Motor neuron (in vitro differentiated cells): ENCODE data around the gene MAST2. TPM values are rescaled to one million over a fixed set of nuclear protein-coding genes. Genes with fewer than 3 reads are reported as not detected.
A peak's percentile ranks its signal among the peaks of the same experiment; 100 is the strongest.

Experiments
- ATAC-seq, 8 experiments: fragments of 200-7000 bp; cut with Tn5 transposase; replicated peaks in 6 of 8; 2 replicates each; pipeline ENCODE4 v1.8.0; 2021; ENCODE audit warnings: mild to moderate bottlenecking in 8 of 8, moderate library complexity in 8 of 8
- H3K27ac ChIP-seq, 2 donors: fragments of 250-450 bp; sonication (Bioruptor Pico); 2 replicates each; pipeline ENCODE4 v1.9.0; 2021; ENCODE audit warnings: antibody characterized with exemption in 2 of 2, mild to moderate bottlenecking in 2 of 2, moderate library complexity in 1 of 2
- H3K4me1 ChIP-seq, 2 donors: fragments of 250-450 bp; sonication (Bioruptor Pico); replicated peaks in 1 of 2; 2 replicates each; pipeline ENCODE4 v1.6.1; 2021; ENCODE audit warnings: antibody characterized with exemption in 2 of 2, mild to moderate bottlenecking in 2 of 2, moderate library complexity in 1 of 2
- H3K4me3 ChIP-seq, 5 donors: fragments of 250-450 bp; sonication (Bioruptor Pico); 2 replicates each; pipeline ENCODE4 v1.9.0; 2021; ENCODE audit warnings: antibody characterized with exemption in 5 of 5, mild to moderate bottlenecking in 5 of 5, moderate library complexity in 4 of 5
- WGBS, 10 experiments: fragments of 450-650 bp; shearing (Covaris generic); methylation state at CpG; one replicate each; pipeline ENCODE4 v1.0.0; 2022; 5-methylcytosine and 5-hydroxymethylcytosine counted together
- in situ Hi-C, 9 experiments: fragments of 400-800 bp; cut with MboI; loops; one replicate each; pipeline ENCODE4 v1.15.0; 2021; ENCODE audit warnings: low sequenced_read_pairs in 9 of 9, low pct_unique_long_range_greater_than_20kb in 2 of 9; ENCODE audit not compliant: unreplicated experiment in 9 of 9
- total RNA-seq, 8 experiments: library from RNA; unstranded; fragments of 300-600 nt; gene quantifications; 2 replicates each; pipeline versions ENCODE4 v1.2.3 to v1.2.4, GENCODE V29; 2022

Gene MAST2
- total RNA-seq, 8 experiments from 2014 or later = 17.8 to 50.0 (median 31.7) TPM

DNA sequence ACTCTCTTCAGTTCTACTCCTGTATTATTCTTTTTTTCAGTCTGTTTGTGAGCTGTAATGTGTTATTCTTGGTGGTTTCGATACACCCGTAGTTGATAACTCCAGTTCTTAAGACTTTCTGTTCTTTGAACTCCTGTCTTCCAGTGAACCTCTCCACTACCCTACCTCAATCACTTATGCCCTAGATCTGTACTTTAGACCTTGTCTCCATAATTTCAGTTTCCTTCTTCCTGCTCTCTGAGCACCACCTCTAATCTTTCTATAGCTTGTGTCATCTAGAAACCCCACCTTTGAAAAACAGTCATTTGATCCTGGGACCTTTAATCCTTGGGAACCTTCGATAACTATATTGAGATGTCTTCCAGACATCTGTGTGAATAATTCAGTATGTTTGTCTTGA is 169.7 kb downstream of the MAST2 start:
- Histone ChIP-seq H3K4me3 (no peak overlapping the region), H3K4me1 (no peaks in the 10 kb centered on the region), H3K27ac (no peak overlapping the region)
- no peak for ATAC-seq
- in situ Hi-C loops = no loop called here
- WGBS, 10 experiments = 80 to 100% (median 100%) methylated on average over 1 to 3 of the region's 3 CpGs

DNA sequence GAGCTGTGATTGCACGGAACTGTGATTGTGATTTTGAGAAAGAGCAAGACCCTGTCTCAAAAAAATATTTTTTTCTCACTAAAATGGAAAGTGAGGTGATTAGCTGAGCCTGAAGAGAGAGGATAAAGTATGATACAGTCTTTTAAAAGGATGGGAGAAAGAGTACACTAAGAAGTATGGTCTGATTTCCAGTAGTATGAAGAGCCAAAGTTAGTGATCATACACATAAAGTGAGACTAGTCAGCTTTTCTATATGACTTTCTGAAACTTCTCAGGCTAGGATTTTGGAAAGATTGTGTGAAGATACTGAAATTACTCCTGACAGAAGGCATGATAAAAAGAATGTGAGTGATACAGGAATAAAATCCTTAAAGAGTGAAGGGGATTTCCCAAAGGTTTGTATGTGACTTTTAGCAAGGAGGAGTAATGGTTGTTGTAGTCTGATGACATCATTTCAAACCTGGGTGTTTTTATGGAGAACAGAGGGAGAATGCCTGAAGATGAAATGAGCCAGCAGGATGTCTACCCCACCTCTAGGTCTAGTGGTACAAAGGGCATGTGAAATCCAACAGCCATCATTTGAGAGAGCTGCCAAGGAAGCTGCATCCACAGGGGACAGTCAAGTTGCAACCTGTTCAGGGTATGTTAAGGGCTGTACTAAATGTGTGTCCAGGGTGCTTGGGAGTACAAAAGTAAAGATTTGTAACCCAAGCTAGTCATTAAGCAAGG is 171.3 kb downstream of the MAST2 start:
- ATAC-seq = no peak

DNA sequence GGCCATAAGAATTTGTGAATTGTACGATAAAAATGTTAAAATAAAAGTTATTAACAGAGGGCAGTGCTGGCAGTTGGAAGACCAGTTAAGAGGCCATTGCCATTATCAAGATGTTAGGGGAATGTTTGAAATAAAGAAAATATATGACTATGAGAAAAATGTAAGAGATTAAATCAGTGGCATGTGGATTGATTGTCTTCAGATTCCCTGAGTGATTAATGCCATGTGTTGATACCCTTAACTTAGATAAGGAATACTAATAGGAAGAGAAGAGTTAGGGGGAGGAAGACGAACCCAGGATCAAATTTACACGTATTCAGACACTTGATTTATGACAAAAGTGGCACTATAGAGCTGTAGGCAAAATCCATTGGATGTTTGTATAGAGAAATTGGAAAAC is 173.2 kb downstream of the MAST2 start:
- in situ Hi-C loops = no loop called here
- Histone ChIP-seq H3K27ac (no peak overlapping the region), H3K4me1 (no peaks in the 10 kb centered on the region), H3K4me3 (no peak overlapping the region)
- no peak for ATAC-seq
- WGBS, 10 experiments = 87 to 97% (median 91%) methylated on average over 3 of the region's 3 CpGs

More for the DNA sequence above, 171.3 kb downstream of the MAST2 start:
- in situ Hi-C loops = no loop called here
- no peaks in the 10 kb centered on the region for H3K4me1 ChIP-seq
- H3K4me3 ChIP-seq = no peak overlapping the region
- 86 to 100% (median 100%) methylated on average over 1 of the region's 1 CpG; no CpG with 5 or more reads in 3 of the 10 experiments for WGBS, 10 experiments
- no peak overlapping the region for H3K27ac ChIP-seq

DNA sequence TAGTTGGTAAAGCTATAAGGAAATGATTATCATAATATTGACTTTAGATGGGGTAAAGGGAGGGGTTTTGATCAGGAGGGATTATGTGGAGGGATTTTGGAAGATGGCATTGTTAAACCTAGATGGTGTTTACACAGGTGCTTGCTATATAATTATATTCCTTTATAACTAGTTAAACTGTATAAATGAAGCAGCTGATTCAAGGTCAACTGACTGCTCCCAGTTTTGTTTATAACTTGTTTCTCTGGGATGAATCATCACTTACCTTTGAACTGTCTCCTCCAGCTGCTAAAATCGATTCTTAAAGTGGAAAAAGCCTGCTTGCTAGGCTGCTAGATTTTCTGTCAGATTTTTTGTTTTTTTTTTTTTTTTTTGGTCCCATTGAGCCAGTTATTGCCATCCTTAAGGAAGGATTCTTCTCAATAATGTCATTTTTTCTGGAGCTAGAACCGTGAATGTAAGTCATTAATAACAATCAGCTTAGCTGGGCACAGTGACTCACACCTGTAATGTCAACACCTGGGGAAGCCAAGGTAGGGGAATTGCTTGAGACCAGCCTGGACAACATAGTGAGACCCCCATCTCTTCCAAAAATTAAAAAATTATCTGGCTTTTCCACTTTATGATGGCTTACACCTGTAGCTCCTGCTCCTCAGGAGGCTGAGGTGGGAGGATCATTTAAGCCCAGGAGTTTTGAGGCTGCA is 175.8 kb downstream of the MAST2 start:
- in situ Hi-C loops = no loop called here
- Histone ChIP-seq H3K4me1 (no peaks in the 10 kb centered on the region), H3K4me3 (no peak overlapping the region), H3K27ac (no peak overlapping the region)
- WGBS, 10 experiments = 40 to 94% (median 79%) methylated on average over 1 to 2 of the region's 2 CpGs; no CpG with 5 or more reads in 2 of the 10 experiments
- peak in 3 of 8 experiments; percentile 19 to 57 (median 26) for ATAC-seq

DNA sequence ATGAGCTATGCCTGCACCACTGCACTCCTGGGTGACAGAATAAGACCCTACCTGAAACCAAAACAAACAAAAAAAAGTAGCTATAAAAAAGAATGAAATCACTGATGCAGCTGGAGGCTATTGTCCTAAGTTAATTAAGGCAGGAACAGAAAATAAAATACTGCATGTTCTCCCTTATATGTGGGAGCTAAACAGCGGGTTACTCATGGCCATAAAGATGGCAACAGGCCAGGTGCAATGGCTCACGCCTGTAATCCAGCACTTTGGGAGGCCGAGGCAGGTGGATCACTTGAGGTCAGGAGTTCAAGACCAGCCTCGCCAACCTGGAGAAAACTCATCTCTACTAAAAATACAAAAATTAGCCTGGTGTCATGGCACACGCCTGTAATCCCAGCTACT is 176.4 kb downstream of the MAST2 start:
- WGBS, 10 experiments = 83 to 100% (median 97%) methylated on average over 1 to 5 of the region's 5 CpGs; no CpG with 5 or more reads in 2 of the 10 experiments
- in situ Hi-C loops = no loop called here
- ATAC-seq = no peak

DNA sequence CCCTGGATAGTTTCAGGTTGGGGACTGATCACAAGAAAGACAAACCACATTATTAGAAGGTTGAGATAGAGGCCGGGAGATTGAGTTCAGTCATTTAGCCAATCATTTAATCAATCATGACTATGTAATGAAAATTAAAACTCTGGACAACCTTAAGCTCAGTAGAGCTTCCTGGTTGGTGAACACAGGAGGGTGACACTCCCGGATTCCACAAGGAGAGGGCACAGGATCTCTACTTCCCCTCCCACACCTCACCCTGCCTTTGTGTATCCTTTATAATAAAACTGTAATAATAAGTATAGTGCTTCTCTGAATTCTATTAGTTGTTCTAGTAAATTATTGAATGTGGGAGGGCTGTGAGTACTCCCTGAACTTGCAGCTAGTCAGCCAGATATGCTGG is 178.9 kb downstream of the MAST2 start:
- 82 to 100% (median 100%) methylated on average over 1 to 2 of the region's 2 CpGs; no CpG with 5 or more reads in 2 of the 10 experiments for WGBS, 10 experiments
- Histone ChIP-seq H3K27ac (no peak overlapping the region), H3K4me1 (no peaks in the 10 kb centered on the region), H3K4me3 (no peak overlapping the region)
- ATAC-seq = no peak
- in situ Hi-C loops = no loop called here

More for the DNA sequence above, 176.4 kb downstream of the MAST2 start:
- no peak overlapping the region for H3K4me3 ChIP-seq
- no peak overlapping the region for H3K27ac ChIP-seq
- no peaks in the 10 kb centered on the region for H3K4me1 ChIP-seq

DNA sequence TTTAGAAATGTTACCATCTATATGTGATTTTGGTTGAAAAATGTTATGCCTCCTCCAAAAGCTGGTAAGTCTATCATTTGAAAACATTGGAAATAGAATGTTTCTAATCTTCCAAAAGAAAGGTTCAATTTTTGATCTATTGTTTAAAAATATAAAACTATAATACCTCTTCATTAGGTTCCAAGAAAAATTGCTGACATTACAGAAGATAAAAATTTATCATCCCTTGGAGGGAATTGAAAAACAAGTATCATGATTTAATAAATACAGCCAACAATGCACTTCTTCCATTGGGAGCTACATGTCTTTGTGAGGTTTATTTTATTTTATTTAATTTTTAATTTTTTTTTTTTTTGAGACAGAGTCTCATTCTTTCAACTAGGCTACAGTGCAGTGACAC is 180.6 kb downstream of the MAST2 start:
- Histone ChIP-seq H3K27ac (no peak overlapping the region), H3K4me3 (no peak overlapping the region), H3K4me1 (no peaks in the 10 kb centered on the region)
- in situ Hi-C loops = no loop called here
- no peak for ATAC-seq

DNA sequence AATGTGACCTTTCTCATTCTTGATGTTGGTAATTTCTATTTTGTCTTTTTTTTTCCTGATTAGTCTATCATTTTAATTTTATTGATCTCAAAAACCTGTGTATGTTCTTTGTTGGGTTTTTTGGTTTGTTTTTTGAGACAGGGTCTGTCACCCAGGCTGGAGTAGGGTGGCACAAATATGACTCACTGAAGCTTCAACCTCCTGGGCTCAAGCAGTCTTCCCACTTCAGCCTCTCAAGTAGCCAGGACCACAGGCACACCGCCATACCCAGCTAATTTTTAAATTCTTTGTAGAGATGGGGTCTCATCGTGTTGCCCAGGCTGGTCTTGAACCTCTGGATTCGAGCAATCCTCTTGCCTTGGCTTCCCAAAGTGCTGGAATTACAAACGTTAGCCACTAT is 183.8 kb downstream of the MAST2 start:
- H3K4me1 ChIP-seq = no peaks in the 10 kb centered on the region
- no peak for ATAC-seq
- WGBS, 10 experiments = 93 to 100% (median 98%) methylated on average over 1 to 4 of the region's 4 CpGs
- H3K27ac ChIP-seq = no peak overlapping the region
- H3K4me3 ChIP-seq = no peak overlapping the region
- in situ Hi-C loops = no loop called here

DNA sequence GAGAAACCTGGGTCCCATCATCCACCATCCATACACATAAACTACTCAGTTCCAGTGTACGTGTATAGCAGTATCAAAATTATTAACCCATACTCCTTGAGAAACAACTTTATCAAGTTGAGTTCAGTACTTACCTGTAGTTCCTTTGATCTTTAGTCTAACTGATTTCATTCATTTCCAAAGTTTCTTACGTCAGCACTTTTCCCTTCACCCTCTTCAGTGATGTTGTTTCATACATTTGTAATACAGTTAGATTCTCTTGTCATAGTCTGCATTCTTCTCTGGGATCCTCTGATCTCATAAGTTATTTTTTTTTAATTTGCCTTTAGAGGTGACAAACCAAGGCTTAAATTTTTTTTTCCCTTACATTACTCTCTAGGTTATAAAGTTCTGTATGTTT is 185.8 kb downstream of the MAST2 start:
- no peak for ATAC-seq
- WGBS, 10 experiments = 80 to 100% (median 94%) methylated on average over 1 to 2 of the region's 2 CpGs
- H3K4me1 ChIP-seq = no peaks in the 10 kb centered on the region
- H3K27ac ChIP-seq = no peak overlapping the region
- no peak overlapping the region for H3K4me3 ChIP-seq
- in situ Hi-C loops = no loop called here

DNA sequence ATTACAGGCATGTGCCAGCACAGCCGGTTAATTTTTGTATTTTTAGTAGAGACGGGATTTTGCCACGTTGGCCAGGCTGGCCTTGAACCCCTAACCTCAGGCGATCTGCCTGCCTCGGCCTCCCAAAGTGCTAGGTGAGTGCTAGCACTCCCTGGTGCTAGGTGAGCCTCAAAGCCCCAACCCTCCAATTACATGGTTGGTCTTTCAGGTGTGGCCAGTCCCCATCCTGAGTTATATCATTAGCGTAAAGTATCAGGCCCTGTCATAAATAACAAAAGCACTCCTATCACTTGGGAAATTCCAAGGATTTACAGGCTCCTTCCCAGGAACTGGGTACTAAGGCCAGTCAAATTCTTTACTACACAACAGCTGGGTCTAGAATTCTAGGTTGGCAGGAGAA is 191.0 kb downstream of the MAST2 start:
- WGBS, 10 experiments = 80 to 100% (median 100%) methylated on average over 1 to 5 of the region's 6 CpGs; no CpG with 5 or more reads in 2 of the 10 experiments
- Histone ChIP-seq H3K27ac (no peak overlapping the region), H3K4me1 (peaks cover 0 to 3% of the 10 kb centered on the region in 2 donors), H3K4me3 (no peak overlapping the region)
- ATAC-seq = no peak
- in situ Hi-C loops = no loop called here

DNA sequence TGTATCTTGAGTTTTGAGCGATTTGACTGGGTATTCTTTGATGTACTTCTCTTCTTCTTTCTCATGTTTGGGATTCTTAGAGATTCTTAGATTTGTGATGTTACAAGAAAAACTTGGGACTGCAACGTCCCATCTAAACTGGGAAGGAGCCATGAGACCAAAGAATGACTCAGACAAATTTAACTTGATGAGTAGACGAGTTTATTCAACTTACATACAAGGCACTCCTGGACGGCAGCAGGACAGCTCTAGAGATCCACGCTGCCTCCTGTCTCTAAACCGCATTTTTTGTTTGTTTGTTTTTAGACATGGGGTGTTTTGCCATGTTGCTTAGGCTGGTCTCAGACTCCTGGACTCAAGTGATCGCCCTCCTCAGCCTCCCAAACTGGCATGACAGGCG is 191.9 kb downstream of the MAST2 start:
- H3K4me1 ChIP-seq = peaks cover 0 to 3% of the 10 kb centered on the region in 2 donors
- in situ Hi-C loops = no loop called here
- H3K4me3 ChIP-seq = no peak overlapping the region
- 50 to 95% (median 92%) methylated on average over 1 to 8 of the region's 8 CpGs; no CpG with 5 or more reads in 1 of the 10 experiments for WGBS, 10 experiments
- H3K27ac ChIP-seq = no peak overlapping the region
- no peak for ATAC-seq

DNA sequence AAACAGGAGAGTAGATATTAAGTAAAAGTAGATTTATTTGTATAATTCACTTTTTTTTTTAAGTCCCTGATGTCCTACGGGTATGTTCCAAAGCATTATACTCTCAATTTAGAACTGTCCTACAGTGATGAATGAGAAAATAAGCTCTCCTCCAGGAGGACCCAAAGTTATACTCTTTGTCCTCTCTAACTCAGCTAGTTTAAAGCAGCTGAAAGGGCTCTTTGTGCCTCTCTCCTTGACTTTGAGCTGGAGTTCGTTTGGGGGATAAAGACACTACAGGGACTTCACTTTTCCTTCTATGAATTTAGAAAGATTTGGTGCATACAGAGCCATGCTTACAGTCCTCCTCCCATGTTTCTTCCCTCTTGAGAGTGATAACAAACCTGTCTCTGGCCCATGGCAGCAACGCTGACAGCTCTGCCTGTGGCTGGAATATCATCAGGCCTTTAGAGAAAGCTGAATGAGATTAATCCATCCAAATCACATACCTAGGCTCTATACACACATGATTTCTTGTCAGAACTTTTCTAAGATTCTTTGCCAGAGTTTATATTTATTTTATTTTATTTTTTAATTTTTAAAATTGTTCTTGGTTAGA is 194.7 kb downstream of the MAST2 start:
- ATAC-seq = peak in 5 of 8 experiments; percentile 24 to 60 (median 58)
- Histone ChIP-seq H3K27ac (no peak overlapping the region), H3K4me1 (peaks cover 0 to 3% of the 10 kb centered on the region in 2 donors), H3K4me3 (no peak overlapping the region)
- WGBS, 10 experiments = 27 to 100% (median 40%) methylated on average over 2 to 3 of the region's 3 CpGs; no CpG with 5 or more reads in 1 of the 10 experiments
- in situ Hi-C loops = no loop called here

DNA sequence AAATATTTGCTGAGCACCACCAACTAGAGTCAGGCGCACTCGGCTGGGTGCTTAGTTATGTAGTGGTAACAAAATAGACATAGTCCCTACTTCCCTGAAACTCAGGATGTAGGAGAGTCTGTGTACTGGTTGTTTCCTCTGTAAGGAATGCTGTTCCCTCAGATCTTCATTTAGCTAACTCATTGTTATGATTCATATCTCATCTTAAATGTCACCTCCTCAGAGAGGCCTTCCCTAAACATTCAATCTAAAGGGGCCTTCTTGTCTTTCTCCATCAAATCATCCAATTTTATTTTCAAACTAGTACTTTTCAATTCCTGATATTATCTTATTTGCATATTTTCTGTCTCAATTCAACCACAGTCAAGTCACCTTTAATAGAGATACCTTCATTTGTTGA is 196.1 kb downstream of the MAST2 start:
- in situ Hi-C loops = no loop called here
- ATAC-seq = no peak
- 93 to 100% (median 100%) methylated on average over 1 to 2 of the region's 2 CpGs; no CpG with 5 or more reads in 4 of the 10 experiments for WGBS, 10 experiments
- no peak overlapping the region for H3K27ac ChIP-seq
- peaks cover 0 to 3% of the 10 kb centered on the region in 2 donors for H3K4me1 ChIP-seq
- no peak overlapping the region for H3K4me3 ChIP-seq
